HG03442 (cell line): Measurements from ENCODE around the gene F10.

Experiments
- ATAC-seq: cut with Tn5 transposase; IDR thresholded peaks from one replicate; pipeline ENCODE4 v1.9.1; 2021; ENCODE audit warnings: mild to moderate bottlenecking, moderate library complexity; ENCODE audit not compliant: unreplicated experiment

The F10 gene

DNA sequence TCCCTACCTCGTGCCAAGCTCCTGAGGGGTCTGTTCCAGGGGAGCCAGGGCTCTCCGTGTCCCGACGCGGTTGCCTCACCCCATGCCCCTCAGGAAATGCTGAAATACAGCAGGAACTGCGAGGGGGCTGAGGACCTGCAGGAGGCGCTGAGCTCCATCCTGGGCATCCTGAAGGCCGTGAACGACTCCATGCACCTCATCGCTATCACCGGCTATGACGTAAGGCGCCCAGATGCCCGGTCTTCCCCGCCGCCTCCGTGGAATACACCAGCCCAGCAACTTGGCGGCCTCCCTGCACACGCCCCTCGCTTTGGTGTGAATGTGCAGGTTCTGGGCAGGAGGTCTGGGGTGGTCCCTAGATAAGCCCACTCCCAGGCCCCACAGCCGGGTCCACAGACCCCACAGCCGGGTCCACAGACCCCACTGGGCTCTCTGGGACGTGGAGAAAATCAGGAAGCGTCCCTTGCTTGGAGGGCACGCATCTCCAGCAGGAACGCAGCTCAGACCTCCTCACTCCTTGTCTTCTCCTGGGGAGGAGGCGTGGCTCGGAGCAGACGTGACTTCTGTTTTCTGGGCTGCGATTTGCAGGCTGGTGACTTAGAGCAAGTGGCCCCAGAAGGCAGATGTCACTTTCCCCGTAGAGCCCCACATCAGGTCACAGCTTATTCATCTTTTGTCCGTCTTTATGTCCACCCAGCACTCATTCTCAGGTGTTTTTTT lies 36.4 kb upstream of the F10 start:
- ATAC-seq = no peak

DNA sequence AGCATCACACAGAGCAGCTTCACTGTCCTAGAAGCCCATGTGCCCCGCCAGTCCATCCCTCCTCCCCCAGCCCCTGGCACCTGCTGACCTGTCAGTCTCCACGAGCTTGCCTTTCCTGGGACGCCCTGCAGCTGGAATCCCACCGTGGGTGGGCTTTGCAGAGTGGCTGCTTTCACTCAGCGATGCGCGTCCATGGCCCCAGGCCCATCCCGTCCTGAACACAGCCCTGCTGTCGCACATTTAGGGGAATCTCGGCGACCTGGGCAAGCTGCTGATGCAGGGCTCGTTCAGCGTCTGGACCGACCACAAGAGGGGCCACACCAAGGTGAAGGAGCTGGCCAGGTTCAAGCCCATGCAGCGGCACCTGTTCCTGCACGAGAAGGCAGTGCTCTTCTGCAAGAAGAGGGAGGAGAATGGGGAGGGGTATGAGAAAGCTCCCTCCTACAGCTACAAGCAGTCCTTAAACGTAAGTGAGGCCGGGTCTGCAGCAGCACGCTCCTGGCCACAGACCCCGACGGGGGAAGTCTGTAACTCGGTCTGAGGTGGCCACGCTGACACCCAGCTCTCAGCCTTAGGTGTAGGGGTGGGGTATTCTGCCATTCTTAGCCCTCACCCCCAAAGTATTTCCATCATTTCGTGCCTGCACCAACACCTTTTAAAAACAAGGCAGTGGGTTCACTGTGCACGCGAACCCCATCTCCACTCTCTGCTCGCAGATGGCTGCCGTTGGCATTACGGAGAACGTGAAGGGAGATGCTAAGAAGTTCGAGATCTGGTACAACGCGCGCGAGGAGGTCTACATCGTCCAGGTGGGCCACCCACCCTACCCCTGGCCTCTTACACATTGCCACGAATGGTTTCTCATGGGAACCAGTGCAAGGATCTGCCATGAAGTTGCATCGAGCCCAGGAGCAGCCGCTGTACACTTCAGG lies 35.3 kb upstream of the F10 start:
- ATAC-seq = no peak

DNA sequence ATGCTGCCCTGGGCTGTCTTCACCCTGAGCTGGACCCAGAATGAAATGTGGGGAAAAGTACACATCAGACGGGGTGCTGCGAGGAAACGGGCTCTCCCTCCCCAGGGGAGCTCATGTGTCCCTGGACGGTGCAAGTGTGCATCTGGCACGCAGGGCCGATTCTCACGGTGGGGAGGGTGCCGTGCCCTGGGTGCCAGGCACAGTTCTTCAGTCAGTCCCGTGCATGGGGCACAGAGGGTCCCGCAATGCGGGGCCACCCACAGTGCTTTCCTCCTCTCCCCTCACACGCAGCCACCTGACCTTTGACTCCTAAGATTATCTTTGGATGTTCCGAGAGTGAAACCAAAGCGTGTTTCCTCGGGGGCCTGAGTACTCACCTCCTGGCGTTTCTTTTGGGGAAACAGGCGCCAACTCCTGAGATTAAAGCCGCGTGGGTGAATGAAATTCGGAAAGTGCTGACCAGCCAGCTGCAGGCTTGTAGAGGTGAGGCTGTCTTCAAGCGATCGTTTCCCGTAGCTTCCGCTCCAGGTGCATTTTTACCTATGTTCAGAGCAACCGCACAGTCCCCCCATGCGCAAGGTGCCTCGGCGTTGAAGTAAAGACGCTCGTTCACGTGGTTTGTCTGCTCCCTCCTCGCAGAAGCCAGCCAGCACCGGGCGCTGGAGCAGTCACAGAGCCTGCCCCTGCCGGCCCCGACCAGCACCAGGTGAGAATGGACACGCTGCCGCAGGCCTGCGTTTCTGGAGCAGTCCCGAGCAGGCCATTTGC lies 34.5 kb upstream of the F10 start:
- ATAC-seq = no peak

DNA sequence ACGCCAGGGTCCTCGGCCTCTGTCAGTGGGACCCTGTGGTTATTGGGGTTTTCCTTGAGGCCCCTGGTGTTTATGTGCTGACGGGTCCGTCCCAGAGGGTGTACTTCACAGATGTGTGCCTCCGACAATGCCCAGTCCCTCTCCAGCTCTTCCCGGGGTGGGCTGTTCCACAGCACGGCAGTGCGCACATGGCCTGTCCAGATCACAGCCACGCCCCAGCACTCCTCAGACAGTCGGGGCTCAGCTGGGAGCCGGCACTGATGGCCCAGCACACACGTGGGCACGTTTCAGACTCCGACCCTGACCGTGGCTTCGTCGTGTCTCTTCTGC lies 33.9 kb upstream of the F10 start:
- ATAC-seq = no peak

DNA sequence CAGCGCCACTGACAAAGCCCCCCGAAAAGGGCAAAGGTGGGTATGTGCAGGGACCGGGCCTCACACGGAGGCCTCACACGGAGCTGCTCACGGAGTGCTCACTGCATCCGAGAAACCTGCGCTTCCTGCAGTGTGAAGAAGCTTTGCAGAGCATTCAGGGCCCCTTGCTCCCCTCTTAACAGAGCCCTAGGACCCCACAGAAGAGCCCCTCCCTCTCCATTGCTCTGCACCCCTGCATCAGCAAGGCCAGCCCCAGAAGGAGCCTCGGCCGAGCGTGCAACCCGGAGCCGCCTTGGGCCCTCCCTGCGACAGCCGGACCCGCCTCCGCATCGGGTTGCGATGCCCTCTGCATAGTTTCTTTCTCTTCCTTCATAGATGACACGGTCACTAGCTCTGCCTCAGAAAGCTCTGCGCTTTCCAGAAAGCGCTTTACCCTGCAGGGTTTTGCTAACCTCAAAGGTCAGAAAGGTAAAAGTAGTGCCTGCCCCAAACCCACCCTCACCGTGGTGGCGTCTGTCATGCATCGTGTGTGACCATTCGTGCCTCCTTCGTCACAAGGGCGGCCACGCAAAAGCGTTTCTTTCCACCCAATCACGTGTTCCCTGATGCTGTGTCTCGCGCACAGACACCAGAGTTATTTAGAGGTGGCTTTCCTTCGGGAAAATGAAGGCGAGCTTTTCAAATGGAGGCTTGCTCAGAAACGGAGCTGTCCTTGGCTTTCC lies 32.7 kb upstream of the F10 start:
- no peak for ATAC-seq

DNA sequence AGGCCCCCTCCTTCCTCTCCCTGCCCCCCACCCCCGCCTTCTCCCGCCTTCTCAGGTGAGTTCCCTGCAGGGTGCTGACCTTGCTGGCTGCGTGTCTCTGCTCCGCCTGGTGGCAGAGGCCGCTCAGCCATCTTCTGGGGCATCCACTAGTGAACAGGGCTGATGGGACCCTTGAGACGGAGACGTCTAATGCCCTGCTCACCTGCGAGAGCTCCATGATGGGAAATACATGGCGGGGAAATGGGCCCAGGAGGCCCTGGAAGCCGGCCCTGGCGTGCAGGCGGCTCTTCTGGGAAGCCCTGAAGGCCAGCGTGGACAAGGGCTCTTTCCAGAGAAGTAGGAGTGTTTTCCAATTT lies 32.2 kb upstream of the F10 start:
- ATAC-seq = no peak

DNA sequence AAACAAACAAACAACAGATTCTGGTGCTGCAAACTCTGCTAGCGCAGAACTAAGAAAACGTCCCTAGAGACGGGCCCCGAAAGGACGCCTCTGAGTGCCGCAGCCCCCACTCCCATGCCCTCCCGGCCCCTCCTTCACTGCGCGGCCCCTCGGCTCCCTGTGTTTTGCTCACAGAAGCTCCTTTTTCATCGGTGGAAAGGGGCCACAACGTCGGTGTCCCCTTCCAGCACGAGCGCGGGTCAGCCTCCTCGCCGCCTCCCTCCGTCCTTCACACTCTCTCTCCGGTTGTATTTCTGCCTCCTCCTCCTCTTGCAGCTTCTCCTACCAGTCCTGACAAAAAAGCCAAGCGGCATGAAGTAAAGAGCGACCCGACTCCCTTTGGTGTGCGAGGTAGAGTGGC lies 31.8 kb upstream of the F10 start:
- ATAC-seq = no peak

DNA sequence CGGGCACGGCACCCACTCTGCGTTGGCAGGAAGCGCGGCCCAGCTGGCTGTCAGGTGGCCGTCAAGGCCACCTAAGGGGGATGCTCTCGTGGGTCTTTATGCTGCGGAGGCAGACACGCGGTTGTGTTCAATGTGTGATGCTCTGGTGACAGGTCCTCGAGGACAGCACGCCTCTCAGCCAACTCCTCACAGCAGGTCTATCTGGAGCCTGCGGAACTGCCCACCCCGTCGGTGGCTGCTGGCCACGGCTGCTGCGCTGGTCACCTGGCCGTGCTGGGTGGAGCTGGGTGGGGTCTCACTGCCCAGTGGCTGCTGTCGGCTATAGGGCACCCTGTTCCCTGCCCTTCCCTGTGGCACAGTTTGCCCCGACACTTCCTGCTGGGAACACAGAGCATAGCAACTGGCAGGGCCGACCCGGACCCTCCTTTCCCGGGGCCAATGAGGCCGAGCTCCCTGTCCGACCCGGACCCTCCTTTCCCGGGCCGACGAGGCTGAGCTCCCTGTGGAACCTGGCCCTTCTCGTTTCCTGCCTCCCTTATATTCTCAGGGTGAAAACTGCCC lies 31.3 kb upstream of the F10 start:
- ATAC-seq = no peak

DNA sequence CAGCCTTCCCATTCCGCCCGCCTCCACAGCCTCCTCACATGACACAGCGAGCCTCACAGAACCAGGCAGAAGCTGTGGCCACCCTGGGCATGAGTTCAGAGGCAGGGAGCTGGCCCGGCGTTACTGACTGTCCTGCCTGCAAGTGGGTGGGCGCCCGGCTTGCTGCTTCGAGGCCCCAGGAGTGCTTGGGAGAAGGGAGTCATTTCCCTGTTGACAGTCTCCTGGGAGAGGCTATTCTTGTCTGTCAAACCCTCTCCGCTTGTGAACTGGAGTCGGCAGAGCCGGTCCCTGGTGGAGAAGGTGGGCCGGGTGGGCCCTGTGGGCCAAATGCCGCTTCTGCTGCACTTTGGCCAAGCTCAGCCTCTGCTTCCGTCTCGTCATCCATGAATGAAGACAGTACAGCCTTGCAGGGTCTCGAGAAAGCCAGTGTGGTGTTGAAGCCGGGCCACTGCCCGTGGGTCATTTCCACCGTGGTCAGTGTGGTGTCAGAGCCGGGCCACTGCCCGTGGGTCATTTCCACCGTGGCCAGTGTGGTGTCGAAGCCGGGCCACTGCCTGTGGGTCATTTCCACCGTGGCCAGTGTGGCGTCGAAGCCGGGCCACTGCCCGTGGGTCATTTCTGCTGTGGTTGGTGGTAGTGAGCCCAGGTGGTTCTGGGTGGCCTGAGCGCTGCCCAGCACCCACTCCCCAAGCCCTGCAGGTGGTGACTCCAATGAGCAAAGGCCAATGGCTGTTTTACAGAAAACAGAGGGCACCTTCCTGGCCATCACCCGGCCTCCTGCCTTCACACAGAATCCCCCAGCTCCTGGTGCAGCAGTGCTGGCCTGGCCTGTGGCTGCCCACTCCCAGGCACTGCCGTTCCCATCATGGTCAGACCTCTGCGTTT lies 30.5 kb upstream of the F10 start:
- ATAC-seq = no peak

DNA sequence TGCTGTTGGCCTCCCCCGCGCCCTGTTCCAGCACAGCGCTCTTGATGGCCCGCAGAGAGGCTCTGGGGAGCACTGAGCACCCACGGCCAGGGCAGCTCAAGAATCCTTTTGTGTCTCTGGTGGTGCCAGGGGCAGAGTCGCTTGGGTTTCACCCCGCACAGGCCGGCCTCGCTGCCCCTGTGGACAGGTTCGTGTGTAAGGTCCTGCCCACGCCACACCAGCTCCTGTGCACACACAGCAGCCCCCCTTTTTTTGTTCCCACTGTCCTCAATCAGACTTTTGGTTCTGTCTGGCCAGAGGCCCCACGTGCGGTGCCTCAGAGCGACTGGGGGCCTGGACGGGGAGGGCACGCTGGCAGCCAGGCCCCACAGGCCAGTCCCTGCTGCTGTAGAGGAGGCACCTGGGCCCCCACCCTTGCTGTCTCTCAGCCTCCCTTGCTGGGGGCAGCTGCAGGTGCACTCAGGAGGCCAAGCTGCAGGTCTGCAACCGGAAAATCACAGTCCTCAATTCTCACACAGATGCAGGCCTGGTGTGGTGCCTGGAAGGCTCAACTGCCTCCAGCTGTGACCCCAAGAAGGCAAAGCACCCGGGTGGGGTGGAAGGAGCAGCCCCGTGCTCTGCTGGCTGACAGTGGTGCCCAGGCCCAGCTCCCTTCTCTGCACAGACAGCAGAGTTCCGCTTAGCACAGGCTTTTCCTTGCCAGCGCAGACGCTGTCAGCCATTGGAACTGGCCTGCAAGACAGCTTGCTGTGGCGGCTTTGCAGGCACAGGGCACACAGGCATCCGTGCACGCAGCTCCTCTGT lies 29.6 kb upstream of the F10 start:
- no peak for ATAC-seq

DNA sequence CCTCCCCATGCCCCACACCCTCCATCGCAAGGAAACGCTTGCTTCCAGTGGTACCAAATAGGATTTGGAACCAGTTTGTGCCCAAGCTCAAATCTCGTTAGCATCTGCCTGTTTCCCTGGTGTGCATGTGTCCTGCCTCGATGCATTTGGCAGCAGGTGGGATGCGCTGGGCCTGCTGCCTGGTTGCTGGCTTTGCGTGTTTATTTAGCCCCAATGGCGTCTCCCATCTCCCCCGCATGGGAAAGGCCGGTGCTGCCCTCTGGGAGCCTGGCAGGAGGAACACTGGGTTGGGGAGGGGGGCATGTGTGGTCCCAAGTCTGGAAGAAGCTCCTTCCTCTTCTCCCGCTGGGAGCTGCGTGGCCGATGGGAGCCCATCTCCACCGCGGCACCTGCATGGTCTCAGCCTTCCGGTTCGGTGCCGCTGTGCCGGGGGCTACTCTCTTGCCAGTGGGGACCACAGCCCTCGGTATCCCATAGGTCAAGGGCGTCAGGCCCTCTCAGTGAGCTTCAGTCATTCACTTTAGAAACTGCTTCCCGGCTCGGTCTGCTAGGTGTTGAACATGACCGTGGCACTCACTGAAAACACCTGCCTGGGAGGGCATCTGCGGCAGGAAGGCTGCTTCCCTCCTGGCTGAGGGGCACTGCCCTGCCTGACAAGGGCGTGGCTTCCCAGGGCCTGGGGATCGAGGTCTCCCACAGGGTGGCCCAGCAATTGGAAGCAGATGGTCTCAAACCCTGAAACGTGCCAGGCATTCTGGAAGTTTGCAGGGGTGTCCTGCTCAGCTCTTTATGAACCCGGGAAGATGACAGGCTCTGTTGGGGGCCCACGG lies 28.8 kb upstream of the F10 start:
- no peak for ATAC-seq

DNA sequence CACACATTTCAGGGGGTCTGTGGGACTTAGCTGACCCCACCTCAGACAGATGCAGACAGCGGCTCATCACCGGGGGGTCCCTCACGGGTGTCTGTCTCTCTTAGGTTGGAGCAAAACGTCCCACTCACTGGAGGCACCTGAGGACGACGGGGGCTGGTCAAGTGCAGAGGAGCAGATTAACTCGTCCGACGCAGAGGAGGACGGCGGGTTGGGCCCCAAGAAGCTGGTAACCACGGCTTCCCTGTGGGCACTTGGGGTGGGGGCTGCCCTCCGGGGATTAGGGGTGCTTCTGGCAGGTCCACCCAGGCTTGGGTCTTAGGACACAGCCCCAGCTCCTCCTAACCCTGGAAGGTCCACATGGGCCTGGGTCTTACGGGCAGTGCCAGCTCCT lies 28.2 kb upstream of the F10 start:
- ATAC-seq = no peak

DNA sequence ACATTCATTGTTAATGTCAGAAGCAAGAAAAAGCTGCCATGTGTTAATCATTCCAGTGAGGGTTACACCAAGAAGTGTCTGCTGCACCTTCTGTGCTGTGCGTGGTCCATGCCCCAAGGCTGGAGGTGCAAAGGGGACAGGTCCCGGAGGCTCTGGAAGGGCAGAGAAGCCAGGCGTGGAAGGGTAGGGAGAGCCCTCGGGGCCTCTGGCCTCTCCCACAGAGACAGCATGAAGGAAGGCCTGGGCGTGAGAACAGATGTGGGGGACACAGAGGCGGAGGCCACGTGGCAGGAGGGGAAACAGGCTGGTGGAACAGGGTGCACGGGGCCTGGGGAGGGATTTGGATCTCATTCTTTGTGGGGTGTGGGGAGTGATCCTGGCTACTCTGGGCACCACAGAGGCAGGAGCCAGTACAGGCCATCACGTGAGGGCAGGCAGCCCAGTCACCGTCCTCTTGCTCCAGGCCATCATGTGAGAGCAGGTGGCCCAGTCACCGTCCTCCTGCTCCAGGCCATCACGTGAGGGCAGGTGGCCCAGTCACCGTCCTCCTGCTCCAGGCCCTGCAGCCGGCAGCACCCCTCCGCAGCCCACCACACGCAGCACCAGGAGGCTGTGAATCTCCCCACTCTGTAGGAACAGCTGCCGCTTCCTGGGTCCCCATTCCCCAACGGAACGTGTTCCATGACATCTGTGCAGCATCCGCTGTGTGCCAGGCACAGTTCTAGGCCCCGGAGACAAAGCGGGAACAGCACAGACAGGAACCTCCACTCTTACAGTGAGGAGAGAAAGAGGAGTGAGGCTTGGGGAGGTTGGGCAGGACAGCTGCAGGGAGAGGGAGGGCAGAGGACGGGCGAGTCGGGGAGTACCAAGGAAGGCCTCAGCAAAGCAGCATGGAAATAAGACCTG lies 27.2 kb upstream of the F10 start:
- ATAC-seq = no peak

DNA sequence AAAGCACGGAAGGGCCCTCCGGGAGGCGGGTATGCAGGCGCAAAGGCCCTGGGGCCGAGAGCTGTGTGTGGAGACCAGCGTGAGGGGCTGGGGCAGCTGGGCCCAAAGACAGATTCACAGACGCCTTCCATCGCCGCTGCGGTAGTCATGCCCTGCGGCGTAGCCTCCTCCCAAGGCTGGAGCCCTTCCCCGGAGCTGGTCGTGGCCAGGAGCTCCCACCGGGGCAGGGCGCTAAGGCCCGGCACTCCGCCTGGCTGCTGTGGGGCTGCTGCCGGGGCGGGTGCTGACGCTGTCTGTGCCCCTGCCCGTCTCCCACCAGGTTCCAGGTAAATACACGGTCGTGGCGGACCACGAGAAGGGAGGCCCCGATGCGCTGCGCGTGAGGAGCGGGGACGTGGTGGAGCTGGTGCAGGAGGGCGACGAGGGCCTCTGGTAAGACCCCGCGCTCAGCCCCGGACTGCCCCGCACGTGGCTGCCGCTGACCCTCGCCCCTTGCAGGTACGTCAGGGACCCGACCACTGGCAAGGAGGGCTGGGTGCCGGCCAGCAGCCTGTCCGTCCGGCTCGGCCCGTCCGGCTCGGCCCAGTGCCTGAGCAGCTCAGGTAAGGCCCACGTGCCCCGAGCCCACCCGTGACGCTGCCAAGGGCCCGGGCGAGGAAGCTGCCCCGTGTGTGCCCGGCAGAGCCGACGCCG lies 26.4 kb upstream of the F10 start:
- ATAC-seq = no peak

DNA sequence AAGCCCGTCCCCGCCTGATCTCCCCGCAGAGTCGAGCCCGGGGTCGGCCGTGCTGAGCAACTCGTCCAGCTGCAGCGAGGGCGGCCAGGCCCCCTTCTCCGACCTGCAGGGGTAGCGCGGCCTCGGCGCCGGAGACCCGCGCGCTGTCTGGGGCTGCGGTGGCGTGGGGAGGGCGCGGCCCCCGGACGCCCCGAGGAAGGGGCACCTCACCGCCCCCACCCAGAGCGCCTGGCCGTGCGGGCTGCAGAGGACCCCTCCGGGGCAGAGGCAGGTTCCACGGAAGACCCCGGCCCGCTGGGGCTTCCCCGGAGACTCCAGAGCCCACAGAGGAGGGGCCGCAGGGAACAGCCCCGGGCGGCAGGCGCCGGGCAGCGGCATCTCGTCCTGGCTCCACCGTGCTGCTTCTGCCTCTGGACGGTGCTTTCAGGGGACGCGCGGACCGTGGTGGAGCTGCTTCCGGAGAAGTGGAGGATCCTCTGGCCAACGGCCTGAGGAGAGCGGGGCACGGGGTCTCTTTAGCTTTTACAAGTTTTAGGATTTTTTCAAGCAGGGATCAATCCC lies 25.8 kb upstream of the F10 start:
- no peak for ATAC-seq

DNA sequence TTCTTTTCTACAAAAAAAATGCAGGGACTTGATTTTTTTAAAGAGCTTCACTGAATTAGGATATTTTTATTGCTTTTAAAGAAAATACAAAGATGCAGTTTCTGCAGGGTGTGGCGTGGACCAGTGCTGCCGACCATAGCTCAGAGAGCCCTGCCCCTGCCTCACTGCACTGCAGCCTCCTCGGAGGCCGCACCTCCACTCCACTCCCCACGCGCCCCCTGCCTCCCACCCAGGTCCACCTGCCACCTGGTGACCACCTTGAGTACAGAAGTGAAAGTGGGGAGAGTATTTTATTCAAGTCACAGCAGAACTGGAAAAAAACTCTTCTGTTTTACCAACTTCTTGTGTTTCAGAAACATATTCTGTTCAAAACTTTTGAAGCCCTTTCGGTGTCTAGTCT lies 24.9 kb upstream of the F10 start:
- ATAC-seq = no peak
